HepG2 (cell line): ENCODE data around the gene PSPH. TPM values are rescaled to one million over a fixed set of nuclear protein-coding genes. Genes with fewer than 3 reads are reported as not detected.

Experiments
- ATAC-seq: fragments of 200-7000 bp; cut with Tn5 transposase; 3 replicates; pipeline ENCODE4 v1.9.1; 2020; ENCODE audit warnings: mild to moderate bottlenecking, moderate library complexity
- BruUV-seq: library from RNA; stranded (reverse); fragments of 400-500 nt; replicated peaks from 2 replicates; lab custom pipeline; 2021; lab: Mats Ljungman, UMichigan
- CTCF ChIA-PET: fragments of 300-600 bp; formaldehyde crosslinking; extraction: SDS; loops from one replicate; lab custom pipeline; 2021; ENCODE audit warnings: low total read pairs, inconsistent platforms, low intra/inter-chr PET ratio; lab: Yijun Ruan, JAX
- POLR2A ChIA-PET: fragments of 350-600 bp; sonication (Branson Sonifier 250); formaldehyde crosslinking; loops from one replicate; lab custom pipeline; 2020; ENCODE audit warnings: antibody characterized with exemption, inconsistent platforms; lab: Yijun Ruan, JAX
- DNase-seq: peaks from one replicate; pipeline ENCODE4 v3.0.0-alpha.2; 2015; ENCODE audit warnings: low spot score
- FAIRE-seq: peaks from 3 replicates; lab custom pipeline; 2011; peaks lifted over from hg19 to GRCh38; lab: Jason Lieb, UNC
- H2AFZ ChIP-seq: one replicate; pipeline ENCODE4 v1.6.1; 2011; ENCODE audit warnings: low read length, inconsistent platforms
- H3K27ac ChIP-seq: fragments of 300-600 bp; 3 replicates; pipeline ENCODE4 v1.8.0; 2011; ENCODE audit warnings: mixed run types, mild to moderate bottlenecking, mixed read lengths, low read length, inconsistent platforms; ENCODE audit not compliant: insufficient read depth; ENCODE audit errors: extremely low read length
- H3K27me3 ChIP-seq, 2 experiments: fragments of 200-600 bp in 1 of 2; 2 replicates in 1 of 2; 3 replicates in 1 of 2; pipeline versions ENCODE4 v1.6.0 to v1.8.0; 2011; ENCODE audit warnings: low read length in 2 of 2, mild to moderate bottlenecking in 2 of 2, moderate library complexity in 2 of 2, inconsistent platforms in 1 of 2; ENCODE audit not compliant: insufficient read depth in 2 of 2, control insufficient read depth in 1 of 2
- H3K36me3 ChIP-seq, 2 experiments: fragments of 200-600 bp in 1 of 2; replicated peaks in 1 of 2; 2 replicates in 1 of 2; 3 replicates in 1 of 2; pipeline versions ENCODE4 v1.5.1 to v1.8.0; 2011; ENCODE audit warnings: low read length in 2 of 2, inconsistent platforms in 1 of 2; ENCODE audit not compliant: insufficient read depth in 2 of 2, control insufficient read depth in 1 of 2
- H3K4me1 ChIP-seq: 2 replicates; pipeline ENCODE4 v1.5.1; 2012; ENCODE audit warnings: low read length, inconsistent platforms; ENCODE audit not compliant: insufficient read depth
- H3K4me2 ChIP-seq: 2 replicates; pipeline ENCODE4 v1.6.0; 2011; ENCODE audit warnings: low read depth, low read length, inconsistent platforms
- H3K4me3 ChIP-seq, 3 experiments: fragments of 200-600 bp in 1 of 3; sonication (generic), shearing (Covaris generic) in 1 of 3; replicated peaks in 1 of 3; 2 replicates each; pipeline ENCODE4 v1.5.1; 2011 to 2016; ENCODE audit warnings: low read length in 3 of 3, inconsistent platforms in 2 of 3, low read depth in 2 of 3, mild to moderate bottlenecking in 2 of 3, control low read depth in 1 of 3, mixed read lengths in 1 of 3; ENCODE audit not compliant: insufficient read depth in 1 of 3
- H3K79me2 ChIP-seq: one replicate; pipeline ENCODE4 v1.6.1; 2011; ENCODE audit warnings: low read length, inconsistent platforms; ENCODE audit not compliant: insufficient read depth
- H3K9ac ChIP-seq: 2 replicates; pipeline ENCODE4 v1.6.0; 2011; ENCODE audit warnings: mild to moderate bottlenecking, low read depth, low read length, inconsistent platforms; ENCODE audit not compliant: insufficient read depth
- H3K9me3 ChIP-seq: 2 replicates; pipeline ENCODE4 v1.5.1; 2012; ENCODE audit warnings: mild to moderate bottlenecking, low read length
- H4K20me1 ChIP-seq: 2 replicates; pipeline ENCODE4 v1.6.0; 2011; ENCODE audit warnings: inconsistent platforms, mild to moderate bottlenecking, low read length, moderate library complexity; ENCODE audit not compliant: insufficient read depth
- BORCS8-MEF2B ChIP-seq: sonication (generic); formaldehyde crosslinking; IDR thresholded peaks from 2 replicates; pipeline ENCODE4 v1.8.0; 2022; ENCODE audit warnings: mild to moderate bottlenecking, missing genetic modification reagents
- CBX5 ChIP-seq: sonication (generic); formaldehyde crosslinking; IDR thresholded peaks from 2 replicates; pipeline ENCODE4 v1.4.0; 2020; ENCODE audit warnings: missing genetic modification reagents, borderline replicate concordance
- GATAD2A ChIP-seq: IDR thresholded peaks from 2 replicates; pipeline ENCODE4 v1.6.1; 2016
- GTF2F1 ChIP-seq: fragments of 150-350 bp; IDR thresholded peaks from 2 replicates; pipeline ENCODE4 v1.6.1; 2014; ENCODE audit warnings: low read length
- MXD4 ChIP-seq: IDR thresholded peaks from 2 replicates; pipeline ENCODE4 v1.6.1; 2016; ENCODE audit warnings: mild to moderate bottlenecking, missing biosample characterization, missing genetic modification reagents
- PCBP1 ChIP-seq: fragments of 200-400 bp; formaldehyde crosslinking; IDR thresholded peaks from 2 replicates; pipeline ENCODE4 v1.6.1; 2017; ENCODE audit warnings: mild to moderate bottlenecking, low read depth, low read length, borderline replicate concordance
- SIX1 ChIP-seq: sonication (generic); formaldehyde crosslinking; IDR thresholded peaks from 2 replicates; pipeline ENCODE4 v1.4.0; 2020; ENCODE audit warnings: missing genetic modification reagents, borderline replicate concordance
- TARDBP ChIP-seq: sonication (generic); formaldehyde crosslinking; IDR thresholded peaks from 2 replicates; pipeline ENCODE4 v1.8.0; 2022; ENCODE audit warnings: mild to moderate bottlenecking, missing genetic modification reagents
- ZBTB21 ChIP-seq: sonication (generic); formaldehyde crosslinking; IDR thresholded peaks from 2 replicates; pipeline ENCODE4 v1.4.0; 2020; ENCODE audit warnings: missing genetic modification reagents
- ZC3H4 ChIP-seq: sonication (generic); formaldehyde crosslinking; IDR thresholded peaks from 2 replicates; pipeline ENCODE4 v1.4.0; 2020; ENCODE audit warnings: missing genetic modification reagents, borderline replicate concordance
- ZNF256 ChIP-seq: sonication (generic); formaldehyde crosslinking; conservative IDR thresholded peaks from 2 replicates; pipeline ENCODE4 v1.4.0; 2020; ENCODE audit warnings: missing genetic modification reagents
- ZNF747 ChIP-seq: sonication (generic); formaldehyde crosslinking; IDR thresholded peaks from 2 replicates; pipeline ENCODE4 v1.8.1; 2023; ENCODE audit warnings: missing genetic modification reagents, mild to moderate bottlenecking, borderline replicate concordance
- WGBS: methylation state at CpG from one replicate; pipeline ENCODE4 v1.1.6; 2017; ENCODE audit warnings: low lambda C conversion rate; 5-methylcytosine and 5-hydroxymethylcytosine counted together
- in situ Hi-C: cut with HindIII; loops from 2 replicates; pipeline ENCODE4 v1.10.0; 2017; ENCODE audit warnings: low pct_unique_long_range_greater_than_20kb; ENCODE audit not compliant: extremely low pct_ligation_motif_present
- intact Hi-C: fragments of 100-400 bp; cut with micrococcal nuclease; formaldehyde crosslinking; loops from one replicate; pipeline ENCODE4 v1.10.0; 2022; ENCODE audit not compliant: unreplicated experiment
- polyA plus RNA-seq, 8 experiments: library from polyadenylated mRNA; depleted of rRNA in 3 of 8; stranded (reverse) in 7 of 8; unstranded in 1 of 8; fragments of >200 nt; fragmentation: Illumina TruSeq in 4 of 8; extraction: Trizol in 4 of 8; gene quantifications; 2 replicates each; pipeline versions ENCODE4 v1.2.1 to v1.2.3, GENCODE V29; 2011 to 2016; ENCODE audit warnings: low read depth in 4 of 8, missing spikeins in 1 of 8, mixed read lengths in 1 of 8; ENCODE audit not compliant: insufficient read depth in 1 of 8
- total RNA-seq, 5 experiments: library from RNA; depleted of rRNA; stranded (reverse); fragments of >200 nt; fragmentation: Illumina TruSeq; extraction: Trizol; gene quantifications; 2 replicates each; pipeline ENCODE4 v1.2.3, GENCODE V29; 2016; ENCODE audit warnings: low read depth in 1 of 5
- TF ChIP-seq, protein P1 (sequence below): sonication (generic); formaldehyde crosslinking; IDR thresholded peaks from 2 replicates; pipeline ENCODE4 v1.4.0; 2020; ENCODE audit warnings: missing genetic modification reagents
- TF ChIP-seq, protein P2 (sequence below): sonication (generic); formaldehyde crosslinking; IDR thresholded peaks from 2 replicates; pipeline ENCODE4 v1.5.1; 2020; ENCODE audit warnings: mild to moderate bottlenecking, missing genetic modification reagents, moderate library complexity
- TF ChIP-seq, protein P3 (sequence below): sonication (generic); formaldehyde crosslinking; IDR thresholded peaks from 2 replicates; pipeline ENCODE4 v1.5.0; 2020; ENCODE audit warnings: mild to moderate bottlenecking, missing genetic modification reagents
- TF ChIP-seq, protein P4 (sequence below): fragments of 450-650 bp; IDR thresholded peaks from 2 replicates; pipeline ENCODE4 v1.6.1; 2016

Gene PSPH
- total and polyA plus RNA-seq, 2 of the 13 experiments (the other 11 are each of a cell fraction or from before 2014, with no cell fraction given), result 85.5 to 124 TPM

DNA sequence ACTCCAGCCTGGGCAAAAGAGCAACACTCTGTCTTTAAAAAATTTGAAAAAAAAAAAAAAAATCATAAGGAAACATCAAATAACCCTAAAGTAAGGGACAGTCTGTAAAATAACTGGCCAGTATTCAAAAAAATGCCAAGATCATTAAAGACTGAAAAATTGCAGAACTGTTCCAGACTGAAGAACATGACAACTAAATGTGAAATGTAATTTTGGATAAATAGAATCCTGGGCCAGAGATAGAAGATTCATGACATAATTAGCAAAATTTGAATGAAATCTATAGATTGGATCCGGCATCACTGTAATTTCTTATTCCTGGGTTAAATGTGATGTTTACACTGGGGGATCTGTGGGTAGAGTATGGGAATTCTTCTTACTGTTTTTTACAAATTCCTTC lies 3.0 kb downstream of the PSPH start:
- DNase-seq, result no peak
- H3K4me2 ChIP-seq, result peak overlapping the region; percentile 50; the same call in 1 of the 2 replicates
- no peak overlapping the region for H3K9ac ChIP-seq
- no TSS peak for BruUV-seq
- no peaks in the 10 kb centered on the region for H3K9me3 ChIP-seq
- ATAC-seq, result no peak
- H3K27ac ChIP-seq, result peak overlapping the region; percentile 71
- H4K20me1 ChIP-seq, result no peaks in the 10 kb centered on the region; the same call in 1 of the 2 replicates
- no peak overlapping the region for H2AFZ ChIP-seq
- intact Hi-C loops (no loop called here), in situ Hi-C loops (no loop called here)
- H3K36me3 ChIP-seq, result peaks cover 0 to 2% of the 10 kb centered on the region in 2 experiments; a peak in 1 of 5 replicates
- H3K27me3 ChIP-seq, result no peaks in the 10 kb centered on the region; a peak in 1 of 5 replicates
- H3K4me1 ChIP-seq, result peaks cover 64% of the 10 kb centered on the region
- no peak for FAIRE-seq
- ChIA-PET CTCF (no interaction called here), POLR2A (interaction anchor here (1.0 to 4.1 kb wide), 4 partner anchors 15 to 41 kb away, joined by 3 to 144 read pairs (median 94); partner anchors contain the start of gene SUMF2)
- peaks cover 32% of the 10 kb centered on the region for H3K79me2 ChIP-seq
- H3K4me3 ChIP-seq, result no peak overlapping the region
- WGBS, result 85% methylated on average over 1 of the region's 1 CpG
- no peak for TF ChIP-seq GATAD2A (CRISPR knock-in tag)
- TF ChIP-seq, protein P1, sequence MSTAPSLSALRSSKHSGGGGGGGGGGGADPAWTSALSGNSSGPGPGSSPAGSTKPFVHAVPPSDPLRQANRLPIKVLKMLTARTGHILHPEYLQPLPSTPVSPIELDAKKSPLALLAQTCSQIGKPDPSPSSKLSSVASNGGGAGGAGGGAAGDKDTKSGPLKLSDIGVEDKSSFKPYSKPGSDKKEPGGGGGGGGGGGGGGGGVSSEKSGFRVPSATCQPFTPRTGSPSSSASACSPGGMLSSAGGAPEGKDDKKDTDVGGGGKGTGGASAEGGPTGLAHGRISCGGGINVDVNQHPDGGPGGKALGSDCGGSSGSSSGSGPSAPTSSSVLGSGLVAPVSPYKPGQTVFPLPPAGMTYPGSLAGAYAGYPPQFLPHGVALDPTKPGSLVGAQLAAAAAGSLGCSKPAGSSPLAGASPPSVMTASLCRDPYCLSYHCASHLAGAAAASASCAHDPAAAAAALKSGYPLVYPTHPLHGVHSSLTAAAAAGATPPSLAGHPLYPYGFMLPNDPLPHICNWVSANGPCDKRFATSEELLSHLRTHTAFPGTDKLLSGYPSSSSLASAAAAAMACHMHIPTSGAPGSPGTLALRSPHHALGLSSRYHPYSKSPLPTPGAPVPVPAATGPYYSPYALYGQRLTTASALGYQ (CRISPR knock-in tag), result no peak
- no peak for TF ChIP-seq ZNF256
- TF ChIP-seq TARDBP (CRISPR knock-in tag), result no peak
- no peak for TF ChIP-seq ZC3H4
- TF ChIP-seq, protein P2, sequence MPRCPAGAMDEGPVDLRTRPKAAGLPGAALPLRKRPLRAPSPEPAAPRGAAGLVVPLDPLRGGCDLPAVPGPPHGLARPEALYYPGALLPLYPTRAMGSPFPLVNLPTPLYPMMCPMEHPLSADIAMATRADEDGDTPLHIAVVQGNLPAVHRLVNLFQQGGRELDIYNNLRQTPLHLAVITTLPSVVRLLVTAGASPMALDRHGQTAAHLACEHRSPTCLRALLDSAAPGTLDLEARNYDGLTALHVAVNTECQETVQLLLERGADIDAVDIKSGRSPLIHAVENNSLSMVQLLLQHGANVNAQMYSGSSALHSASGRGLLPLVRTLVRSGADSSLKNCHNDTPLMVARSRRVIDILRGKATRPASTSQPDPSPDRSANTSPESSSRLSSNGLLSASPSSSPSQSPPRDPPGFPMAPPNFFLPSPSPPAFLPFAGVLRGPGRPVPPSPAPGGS, result no peak
- no peak for TF ChIP-seq PCBP1
- no peak for TF ChIP-seq MXD4
- no peak for TF ChIP-seq SIX1
- TF ChIP-seq, protein P3, sequence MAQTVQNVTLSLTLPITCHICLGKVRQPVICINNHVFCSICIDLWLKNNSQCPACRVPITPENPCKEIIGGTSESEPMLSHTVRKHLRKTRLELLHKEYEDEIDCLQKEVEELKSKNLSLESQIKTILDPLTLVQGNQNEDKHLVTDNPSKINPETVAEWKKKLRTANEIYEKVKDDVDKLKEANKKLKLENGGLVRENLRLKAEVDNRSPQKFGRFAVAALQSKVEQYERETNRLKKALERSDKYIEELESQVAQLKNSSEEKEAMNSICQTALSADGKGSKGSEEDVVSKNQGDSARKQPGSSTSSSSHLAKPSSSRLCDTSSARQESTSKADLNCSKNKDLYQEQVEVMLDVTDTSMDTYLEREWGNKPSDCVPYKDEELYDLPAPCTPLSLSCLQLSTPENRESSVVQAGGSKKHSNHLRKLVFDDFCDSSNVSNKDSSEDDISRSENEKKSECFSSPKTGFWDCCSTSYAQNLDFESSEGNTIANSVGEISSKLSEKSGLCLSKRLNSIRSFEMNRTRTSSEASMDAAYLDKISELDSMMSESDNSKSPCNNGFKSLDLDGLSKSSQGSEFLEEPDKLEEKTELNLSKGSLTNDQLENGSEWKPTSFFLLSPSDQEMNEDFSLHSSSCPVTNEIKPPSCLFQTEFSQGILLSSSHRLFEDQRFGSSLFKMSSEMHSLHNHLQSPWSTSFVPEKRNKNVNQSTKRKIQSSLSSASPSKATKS (CRISPR knock-in tag), result no peak
- TF ChIP-seq, protein P4, sequence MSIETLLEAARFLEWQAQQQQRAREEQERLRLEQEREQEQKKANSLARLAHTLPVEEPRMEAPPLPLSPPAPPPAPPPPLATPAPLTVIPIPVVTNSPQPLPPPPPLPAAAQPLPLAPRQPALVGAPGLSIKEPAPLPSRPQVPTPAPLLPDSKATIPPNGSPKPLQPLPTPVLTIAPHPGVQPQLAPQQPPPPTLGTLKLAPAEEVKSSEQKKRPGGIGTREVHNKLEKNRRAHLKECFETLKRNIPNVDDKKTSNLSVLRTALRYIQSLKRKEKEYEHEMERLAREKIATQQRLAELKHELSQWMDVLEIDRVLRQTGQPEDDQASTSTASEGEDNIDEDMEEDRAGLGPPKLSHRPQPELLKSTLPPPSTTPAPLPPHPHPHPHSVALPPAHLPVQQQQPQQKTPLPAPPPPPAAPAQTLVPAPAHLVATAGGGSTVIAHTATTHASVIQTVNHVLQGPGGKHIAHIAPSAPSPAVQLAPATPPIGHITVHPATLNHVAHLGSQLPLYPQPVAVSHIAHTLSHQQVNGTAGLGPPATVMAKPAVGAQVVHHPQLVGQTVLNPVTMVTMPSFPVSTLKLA, result no peak
- no peak for TF ChIP-seq BORCS8-MEF2B (CRISPR knock-in tag)
- no peak for TF ChIP-seq GTF2F1
- TF ChIP-seq ZNF747, result no peak
- no peak for TF ChIP-seq CBX5 (CRISPR knock-in tag)
- no peak for TF ChIP-seq ZBTB21 (CRISPR knock-in tag)
